ENCODE results near the gene GVQW3.

The GVQW3 gene

GRCh38 chr11:76380977-76381719 is at the start of gene GVQW3, which contains the start of gene THAP12:
Gene GVQW3 (plus strand): TSS chr11:76381323. CDS start chr11:76381829, 506 bp downstream.
Gene THAP12 (minus strand): TSS chr11:76381132. CDS start chr11:76380836, 296 bp downstream.
- DNase-seq = peak; percentile 97

- DNase-seq = no peak
These were observed 46.2 kb upstream of the GVQW3 start for GRCh38 chr11:76334826-76335389.

- no peak for DNase-seq
These were observed 45.3 kb upstream of the GVQW3 start for GRCh38 chr11:76335842-76336241.

- DNase-seq = no peak
These were observed 44.5 kb upstream of the GVQW3 start for GRCh38 chr11:76336597-76336996.

- DNase-seq = no peak
These were observed 43.7 kb upstream of the GVQW3 start for GRCh38 chr11:76337469-76337868.

GRCh38 chr11:76337923-76338322 is 43.2 kb upstream of the GVQW3 start:
- no peak for DNase-seq

GRCh38 chr11:76339221-76339620 is 41.9 kb upstream of the GVQW3 start:
- DNase-seq = no peak

- no peak for DNase-seq
These were observed 33.7 kb upstream of the GVQW3 start for GRCh38 chr11:76347466-76347865.

- DNase-seq = no peak
These were observed 32.8 kb upstream of the GVQW3 start for GRCh38 chr11:76348348-76348747.

- DNase-seq = no peak
These were observed 26.0 kb upstream of the GVQW3 start for GRCh38 chr11:76355172-76355571.

- no peak for DNase-seq
These were observed 19.7 kb upstream of the GVQW3 start for GRCh38 chr11:76361374-76361773.

GRCh38 chr11:76361776-76362175 is 19.3 kb upstream of the GVQW3 start:
- no peak for DNase-seq

GRCh38 chr11:76362716-76363115 is 18.4 kb upstream of the GVQW3 start:
- no peak for DNase-seq

GRCh38 chr11:76365038-76365679 is 16.0 kb upstream of the GVQW3 start:
- DNase-seq = no peak

- DNase-seq = no peak
These were observed 12.6 kb upstream of the GVQW3 start for GRCh38 chr11:76368490-76368889.

- no peak for DNase-seq
These were observed 11.7 kb upstream of the GVQW3 start for GRCh38 chr11:76369406-76369805.

GRCh38 chr11:76371170-76371569 is 10.0 kb upstream of the GVQW3 start:
- DNase-seq = peak; percentile 80

GRCh38 chr11:76376746-76377558 is 4.2 kb upstream of the GVQW3 start:
- no peak for DNase-seq

GRCh38 chr11:76379807-76380158 is 1.3 kb upstream of the GVQW3 start:
- no peak for DNase-seq

GRCh38 chr11:76380159-76380976 is 755 bp upstream of the GVQW3 start:
- DNase-seq = peak; percentile 12

- DNase-seq = no peak
These were observed 1.1 kb downstream of the GVQW3 start for GRCh38 chr11:76382209-76382608.

GRCh38 chr11:76385903-76386302 is 4.8 kb downstream of the GVQW3 start:
- DNase-seq = no peak

Measured in HCEC 1CT (cell line).